Measurements from ENCODE around the gene YWHAB. TPM values are rescaled to one million over a fixed set of nuclear protein-coding genes. Genes with fewer than 3 reads are reported as not detected.

YWHAB gene
- total RNA-seq, 4 donors from 2014 or later = 121 to 140 (median 130) TPM

GRCh38 chr20:44928595-44928994 is 43.1 kb downstream of the YWHAB start:
- Histone ChIP-seq H3K9me3 (no peaks in the 10 kb centered on the region), H3K4me3 (no peak overlapping the region), H3K27ac (replicated peaks in 1 of 4) (no peak overlapping the region), H3K27me3 (no peaks in the 10 kb centered on the region), H3K36me3 (peaks cover 0 to 21% (median 11%) of the 10 kb centered on the region in 4 donors), H3K4me1 (no peaks in the 10 kb centered on the region)
- WGBS = 84% methylated on average over 3 of the region's 3 CpGs
- intact Hi-C loops (cut with DNase I) = no loop called here
- TF ChIP-seq POLR2AphosphoS5 (IDR thresholded peaks at IDR 0.05) (no peak), EP300 (IDR thresholded peaks at IDR 0.05) (no peak), POLR2A (IDR thresholded peaks at IDR 0.05; ENCODE audit: low read depth) (no peak), CTCF (IDR thresholded peaks at IDR 0.05) (no peak)
- no peak for DNase-seq (ENCODE audit: extremely low spot score)

- TF ChIP-seq EP300 (IDR thresholded peaks at IDR 0.05) (no peak), POLR2A (IDR thresholded peaks at IDR 0.05; ENCODE audit: low read depth) (no peak), POLR2AphosphoS5 (IDR thresholded peaks at IDR 0.05) (no peak), CTCF (IDR thresholded peaks at IDR 0.05) (no peak)
- no peaks in the 10 kb centered on the region for H3K9me3 ChIP-seq
- H3K4me1 ChIP-seq = no peaks in the 10 kb centered on the region
- intact Hi-C loops (cut with DNase I) = no loop called here
- no peaks in the 10 kb centered on the region for H3K27me3 ChIP-seq
- H3K36me3 ChIP-seq = peaks cover 0 to 14% (median 6%) of the 10 kb centered on the region in 4 donors
- H3K4me3 ChIP-seq = no peak overlapping the region
- WGBS = 92% methylated on average over 18 of the region's 18 CpGs
- no peak overlapping the region for H3K27ac ChIP-seq (replicated peaks in 1 of 4)
- no peak for DNase-seq (ENCODE audit: extremely low spot score)
These were observed 45.1 kb downstream of the YWHAB start for GRCh38 chr20:44930517-44931168.

GRCh38 chr20:44931911-44932310 is 46.4 kb downstream of the YWHAB start:
- DNase-seq (ENCODE audit: extremely low spot score) = no peak
- Histone ChIP-seq H3K4me1 (no peaks in the 10 kb centered on the region), H3K4me3 (no peak overlapping the region), H3K27me3 (no peaks in the 10 kb centered on the region), H3K36me3 (peaks cover 0 to 19% (median 10%) of the 10 kb centered on the region in 4 donors), H3K27ac (replicated peaks in 1 of 4) (no peak overlapping the region), H3K9me3 (no peaks in the 10 kb centered on the region)
- WGBS = 81% methylated on average over 2 of the region's 3 CpGs
- TF ChIP-seq EP300 (IDR thresholded peaks at IDR 0.05) (no peak), POLR2AphosphoS5 (IDR thresholded peaks at IDR 0.05) (no peak)
- intact Hi-C loops (cut with DNase I) = no loop called here

- H3K4me3 ChIP-seq = no peak overlapping the region
- intact Hi-C loops (cut with DNase I) = no loop called here
- 100% methylated on average over 8 of the region's 8 CpGs for WGBS
- H3K27me3 ChIP-seq = no peaks in the 10 kb centered on the region
- TF ChIP-seq POLR2A (IDR thresholded peaks at IDR 0.05; ENCODE audit: low read depth) (no peak), EP300 (IDR thresholded peaks at IDR 0.05) (no peak), POLR2AphosphoS5 (IDR thresholded peaks at IDR 0.05) (no peak), CTCF (IDR thresholded peaks at IDR 0.05) (no peak)
- H3K9me3 ChIP-seq = no peaks in the 10 kb centered on the region
- no peak for DNase-seq (ENCODE audit: extremely low spot score)
- H3K36me3 ChIP-seq = peaks cover 0 to 24% (median 12%) of the 10 kb centered on the region in 4 donors
- H3K27ac ChIP-seq (replicated peaks in 1 of 4) = no peak overlapping the region
- no peaks in the 10 kb centered on the region for H3K4me1 ChIP-seq
These were observed 47.4 kb downstream of the YWHAB start for GRCh38 chr20:44932916-44933315.

- Histone ChIP-seq H3K27me3 (no peaks in the 10 kb centered on the region), H3K4me1 (no peaks in the 10 kb centered on the region), H3K4me3 (no peak overlapping the region), H3K36me3 (peaks cover 0 to 49% (median 24%) of the 10 kb centered on the region in 4 donors), H3K27ac (replicated peaks in 1 of 4) (no peak overlapping the region), H3K9me3 (no peaks in the 10 kb centered on the region)
- TF ChIP-seq POLR2AphosphoS5 (IDR thresholded peaks at IDR 0.05) = no peak
- no peak for TF ChIP-seq POLR2A (IDR thresholded peaks at IDR 0.05; ENCODE audit: low read depth)
- TF ChIP-seq EP300 (IDR thresholded peaks at IDR 0.05) = no peak
- no peak for TF ChIP-seq CTCF (IDR thresholded peaks at IDR 0.05)
- 95% methylated on average over 10 of the region's 10 CpGs for WGBS
- DNase-seq (ENCODE audit: extremely low spot score) = no peak
- intact Hi-C loops (cut with DNase I) = no loop called here
These were observed 51.0 kb downstream of the YWHAB start for GRCh38 chr20:44936510-44936909.

All from esophagus muscularis mucosa (tissue), 4 donors.